HEK293 (cell line): Measurements from ENCODE around the gene GPR152.

Experiments
- CTCF ChIA-PET: fragments of 350-600 bp; formaldehyde crosslinking; extraction: SDS; loops from one replicate; lab custom pipeline; 2021; ENCODE audit warnings: antibody characterized with exemption; lab: Yijun Ruan, JAX
- POLR2A ChIA-PET: fragments of 300-600 bp; formaldehyde crosslinking; extraction: SDS; loops from one replicate; lab custom pipeline; 2020; ENCODE audit warnings: antibody characterized with exemption, inconsistent platforms; lab: Yijun Ruan, JAX
- H3K27ac ChIP-seq: fragments of 200-500 bp; sonication (Bioruptor generic); 2 replicates; pipeline ENCODE4 v1.5.1; 2014; ENCODE audit warnings: low read depth, low read length, control low read depth, inconsistent platforms; ENCODE audit errors: extremely low read depth
- H3K36me3 ChIP-seq, 2 experiments: fragments of 200-500 bp in 1 of 2; sonication (Bioruptor generic) in 1 of 2; 1 replicate in 1 of 2; 2 replicates in 1 of 2; pipeline ENCODE4 v1.5.1; 2014 to 2017; ENCODE audit warnings: inconsistent platforms in 2 of 2, low read length in 2 of 2; ENCODE audit not compliant: control insufficient read depth in 2 of 2, insufficient read depth in 1 of 2
- H3K4me1 ChIP-seq: fragments of 200-500 bp; sonication (Bioruptor generic); 2 replicates; pipeline ENCODE4 v1.5.1; 2014; ENCODE audit warnings: mild to moderate bottlenecking, low read length, inconsistent platforms; ENCODE audit not compliant: control insufficient read depth, insufficient read depth
- H3K4me3 ChIP-seq: 2 replicates; pipeline ENCODE4 v1.5.1; 2011; ENCODE audit warnings: low read depth, mild to moderate bottlenecking, control low read depth, low read length, moderate library complexity
- H3K9me3 ChIP-seq: fragments of 200-500 bp; sonication (Bioruptor generic); 2 replicates; pipeline ENCODE4 v1.5.1; 2014; ENCODE audit warnings: low read depth, low read length, inconsistent platforms; ENCODE audit not compliant: control insufficient read depth, insufficient read depth
- EGR2 ChIP-seq: fragments of 450-650 bp; formaldehyde crosslinking; IDR thresholded peaks from 2 replicates; pipeline ENCODE4 v1.5.1; 2016; ENCODE audit warnings: low read depth, missing biosample characterization, missing genetic modification characterization
- GLIS1 ChIP-seq: fragments of 450-650 bp; formaldehyde crosslinking; IDR thresholded peaks from 2 replicates; pipeline ENCODE4 v1.5.1; 2016; ENCODE audit warnings: missing biosample characterization, missing genetic modification characterization
- OVOL3 ChIP-seq: fragments of 450-650 bp; formaldehyde crosslinking; IDR thresholded peaks from 2 replicates; pipeline ENCODE4 v1.5.1; 2016; ENCODE audit warnings: missing biosample characterization, missing genetic modification characterization
- SP7 ChIP-seq: fragments of 450-650 bp; formaldehyde crosslinking; IDR thresholded peaks from 2 replicates; pipeline ENCODE4 v1.5.1; 2016; ENCODE audit warnings: missing biosample characterization, missing genetic modification characterization
- TRIM28 ChIP-seq: IDR thresholded peaks from 2 replicates; pipeline ENCODE4 v1.6.1; 2011; ENCODE audit warnings: low read length, control low read depth, borderline replicate concordance
- ZNF16 ChIP-seq: fragments of 450-650 bp; formaldehyde crosslinking; IDR thresholded peaks from 2 replicates; pipeline ENCODE4 v1.5.1; 2016; ENCODE audit warnings: low read depth, missing biosample characterization, missing genetic modification characterization
- ZNF248 ChIP-seq: fragments of 450-650 bp; formaldehyde crosslinking; IDR thresholded peaks from 2 replicates; pipeline ENCODE4 v1.5.1; 2017; ENCODE audit warnings: missing biosample characterization, missing genetic modification characterization
- ZNF37A ChIP-seq: fragments of 450-650 bp; IDR thresholded peaks from 2 replicates; pipeline ENCODE4 v1.5.1; 2018; ENCODE audit warnings: missing biosample characterization, missing genetic modification characterization
- ZNF391 ChIP-seq: fragments of 450-650 bp; formaldehyde crosslinking; IDR thresholded peaks from 2 replicates; pipeline ENCODE4 v1.5.1; 2016; ENCODE audit warnings: low read depth, missing biosample characterization, missing genetic modification characterization, borderline replicate concordance
- TF ChIP-seq, protein P1 (sequence below): fragments of 450-650 bp; formaldehyde crosslinking; IDR thresholded peaks from 2 replicates; pipeline ENCODE4 v1.5.1; 2016; ENCODE audit warnings: missing biosample characterization, missing genetic modification characterization
- TF ChIP-seq, protein P2 (sequence below): fragments of 450-650 bp; formaldehyde crosslinking; IDR thresholded peaks from 2 replicates; pipeline ENCODE4 v1.5.1; 2016; ENCODE audit warnings: missing biosample characterization, missing genetic modification characterization
- TF ChIP-seq, protein P3 (sequence below): fragments of 450-650 bp; formaldehyde crosslinking; conservative IDR thresholded peaks from 2 replicates; pipeline ENCODE4 v1.5.1; 2016; ENCODE audit warnings: low read depth, missing biosample characterization, missing genetic modification characterization

The GPR152 gene

DNA sequence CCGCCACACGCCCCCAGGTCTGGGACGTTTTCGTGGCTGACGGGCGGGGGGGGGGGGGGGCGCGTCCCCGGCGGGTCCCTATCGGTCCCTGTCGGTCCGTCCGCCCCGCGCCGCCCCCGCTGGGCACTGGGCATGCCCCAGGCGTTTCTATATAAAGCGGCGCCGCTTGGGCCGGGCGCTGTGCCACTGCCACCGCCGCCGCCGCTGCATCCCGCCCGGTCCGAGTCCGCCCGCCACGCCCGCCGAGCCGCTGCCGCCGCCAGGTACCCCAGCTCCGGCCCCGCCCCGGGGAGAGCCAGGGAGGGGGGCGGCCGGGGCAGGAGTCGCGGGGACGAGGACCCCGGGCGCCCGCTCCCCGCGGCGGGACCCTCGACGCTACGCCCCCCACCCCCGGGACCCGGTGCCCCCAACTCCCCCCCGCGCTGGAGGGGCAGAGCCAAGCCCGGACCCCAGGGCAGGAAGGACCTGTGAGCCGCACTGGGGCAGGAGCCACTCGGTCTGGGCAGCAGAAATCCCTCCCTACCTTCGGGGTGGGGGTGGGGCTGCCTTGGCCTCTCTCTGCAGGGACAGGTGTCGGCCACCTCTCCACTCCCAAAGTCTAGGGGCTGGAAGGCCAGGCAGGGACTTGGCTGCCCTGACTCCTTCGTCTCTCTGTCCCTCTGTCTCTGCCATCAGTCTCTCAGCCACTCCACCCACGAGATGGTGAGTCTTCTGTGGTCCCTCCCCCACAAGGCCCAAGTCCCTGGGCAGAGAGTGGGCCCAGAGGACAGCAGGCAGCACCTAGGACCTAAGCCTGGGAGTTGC lies 36.8 kb downstream of the GPR152 start, which contains the start of gene CARNS1 (continued):
- TF ChIP-seq, protein P1, sequence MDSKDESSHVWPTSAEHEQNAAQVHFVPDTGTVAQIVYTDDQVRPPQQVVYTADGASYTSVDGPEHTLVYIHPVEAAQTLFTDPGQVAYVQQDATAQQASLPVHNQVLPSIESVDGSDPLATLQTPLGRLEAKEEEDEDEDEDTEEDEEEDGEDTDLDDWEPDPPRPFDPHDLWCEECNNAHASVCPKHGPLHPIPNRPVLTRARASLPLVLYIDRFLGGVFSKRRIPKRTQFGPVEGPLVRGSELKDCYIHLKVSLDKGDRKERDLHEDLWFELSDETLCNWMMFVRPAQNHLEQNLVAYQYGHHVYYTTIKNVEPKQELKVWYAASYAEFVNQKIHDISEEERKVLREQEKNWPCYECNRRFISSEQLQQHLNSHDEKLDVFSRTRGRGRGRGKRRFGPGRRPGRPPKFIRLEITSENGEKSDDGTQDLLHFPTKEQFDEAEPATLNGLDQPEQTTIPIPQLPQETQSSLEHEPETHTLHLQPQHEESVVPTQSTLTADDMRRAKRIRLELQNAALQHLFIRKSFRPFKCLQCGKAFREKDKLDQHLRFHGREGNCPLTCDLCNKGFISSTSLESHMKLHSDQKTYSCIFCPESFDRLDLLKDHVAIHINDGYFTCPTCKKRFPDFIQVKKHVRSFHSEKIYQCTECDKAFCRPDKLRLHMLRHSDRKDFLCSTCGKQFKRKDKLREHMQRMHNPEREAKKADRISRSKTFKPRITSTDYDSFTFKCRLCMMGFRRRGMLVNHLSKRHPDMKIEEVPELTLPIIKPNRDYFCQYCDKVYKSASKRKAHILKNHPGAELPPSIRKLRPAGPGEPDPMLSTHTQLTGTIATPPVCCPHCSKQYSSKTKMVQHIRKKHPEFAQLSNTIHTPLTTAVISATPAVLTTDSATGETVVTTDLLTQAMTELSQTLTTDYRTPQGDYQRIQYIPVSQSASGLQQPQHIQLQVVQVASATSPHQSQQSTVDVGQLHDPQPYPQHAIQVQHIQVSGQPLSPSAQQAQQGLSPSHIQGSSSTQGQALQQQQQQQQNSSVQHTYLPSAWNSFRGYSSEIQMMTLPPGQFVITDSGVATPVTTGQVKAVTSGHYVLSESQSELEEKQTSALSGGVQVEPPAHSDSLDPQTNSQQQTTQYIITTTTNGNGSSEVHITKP (tag by site-specific recombination) = no peak
- TF ChIP-seq EGR2 (tag by site-specific recombination) (peak; percentile 69), OVOL3 (tag by site-specific recombination) (no peak)

DNA sequence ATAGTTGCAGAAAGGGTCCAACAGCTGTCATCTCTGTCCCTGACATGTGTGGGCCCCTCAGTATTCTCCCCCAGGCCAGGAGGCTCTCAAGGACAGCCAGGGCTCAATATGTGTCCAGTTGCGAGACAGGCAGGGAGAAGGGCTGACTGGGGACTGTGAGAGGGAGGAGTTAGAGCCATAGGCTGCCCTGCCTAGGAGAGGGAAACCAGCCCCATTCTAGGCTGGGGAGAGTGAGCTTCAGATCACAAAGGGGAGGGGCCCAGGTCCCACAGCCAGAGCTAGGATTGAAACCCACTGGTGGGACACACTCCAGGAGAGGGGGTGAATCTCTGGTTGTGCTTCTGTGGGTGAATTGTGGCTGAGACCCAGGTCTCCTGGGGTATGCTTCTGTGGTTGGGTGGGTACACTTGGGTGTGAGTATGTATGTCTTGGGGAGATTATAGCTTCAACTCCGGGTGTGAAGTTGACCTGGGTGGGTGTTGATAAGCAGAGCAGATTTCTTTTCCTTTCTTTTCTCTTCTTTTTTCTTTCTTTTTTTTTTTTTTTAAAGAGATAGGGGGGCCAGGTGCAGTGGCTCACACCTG lies 39.2 kb downstream of the GPR152 start:
- Histone ChIP-seq H3K4me1 (no peaks in the 10 kb centered on the region), H3K9me3 (no peaks in the 10 kb centered on the region), H3K4me3 (no peak overlapping the region), H3K27ac (no peak overlapping the region), H3K36me3 (no peaks in the 10 kb centered on the region)
- no peak for TF ChIP-seq ZNF16 (tag by site-specific recombination)
- POLR2A ChIA-PET = interaction anchor here (0.6 to 2.4 kb wide), 4 partner anchors 12 to 797 kb away, joined by 3 to 14 read pairs (median 4); partner anchors contain the start of gene PPP1CA
- CTCF ChIA-PET = interaction anchor here (1.2 to 1.5 kb wide), 2 partner anchors 12 kb away, joined by 7 to 11 read pairs; partner anchors contain the start of gene PPP1CA

DNA sequence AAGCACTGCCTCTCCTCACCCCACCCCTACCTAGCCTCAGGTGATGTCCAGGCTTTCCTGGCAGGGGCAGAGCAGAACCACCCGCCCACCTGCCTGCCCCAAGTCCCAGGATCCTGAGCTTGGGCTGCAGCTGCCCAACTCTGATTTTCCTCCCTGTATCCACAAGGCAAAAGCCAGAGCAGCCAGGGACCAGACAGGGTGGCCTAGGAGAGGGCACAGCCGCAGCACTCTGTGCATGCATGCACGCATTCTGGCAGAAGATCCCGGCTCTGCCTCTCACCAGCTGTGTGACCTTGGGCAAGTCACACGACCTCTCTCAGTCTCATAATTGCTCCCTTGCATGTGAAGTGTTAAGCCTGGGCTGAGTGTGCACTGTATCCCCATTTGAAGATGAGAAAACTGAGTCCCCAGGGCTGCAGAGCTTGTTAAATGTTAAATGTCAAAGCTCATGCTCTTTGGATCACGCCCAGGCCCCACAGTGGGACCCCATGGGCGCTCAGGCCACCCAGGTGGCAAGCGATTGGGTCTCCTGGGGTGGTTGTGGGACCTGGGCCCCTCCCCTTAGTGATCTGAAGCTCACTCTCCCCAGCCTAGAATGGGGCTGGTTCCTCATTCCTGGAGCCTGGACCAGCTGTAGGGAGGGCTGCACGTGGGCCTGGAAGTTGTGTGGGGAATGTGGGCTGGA lies 39.9 kb downstream of the GPR152 start:
- Histone ChIP-seq H3K9me3 (no peaks in the 10 kb centered on the region), H3K4me1 (no peaks in the 10 kb centered on the region), H3K27ac (no peak overlapping the region), H3K36me3 (no peaks in the 10 kb centered on the region), H3K4me3 (no peak overlapping the region)
- ChIA-PET POLR2A (interaction anchor here (0.6 to 2.4 kb wide), 5 partner anchors 10 to 52 kb away, joined by 3 to 14 read pairs (median 6); partner anchors contain the start of gene PPP1CA), CTCF (interaction anchor here (0.6 to 1.5 kb wide), 3 partner anchors 11 to 42 kb away, joined by 3 to 7 read pairs (median 3); partner anchors contain the start of genes CABP4 and PPP1CA)
- TF ChIP-seq, protein P2, sequence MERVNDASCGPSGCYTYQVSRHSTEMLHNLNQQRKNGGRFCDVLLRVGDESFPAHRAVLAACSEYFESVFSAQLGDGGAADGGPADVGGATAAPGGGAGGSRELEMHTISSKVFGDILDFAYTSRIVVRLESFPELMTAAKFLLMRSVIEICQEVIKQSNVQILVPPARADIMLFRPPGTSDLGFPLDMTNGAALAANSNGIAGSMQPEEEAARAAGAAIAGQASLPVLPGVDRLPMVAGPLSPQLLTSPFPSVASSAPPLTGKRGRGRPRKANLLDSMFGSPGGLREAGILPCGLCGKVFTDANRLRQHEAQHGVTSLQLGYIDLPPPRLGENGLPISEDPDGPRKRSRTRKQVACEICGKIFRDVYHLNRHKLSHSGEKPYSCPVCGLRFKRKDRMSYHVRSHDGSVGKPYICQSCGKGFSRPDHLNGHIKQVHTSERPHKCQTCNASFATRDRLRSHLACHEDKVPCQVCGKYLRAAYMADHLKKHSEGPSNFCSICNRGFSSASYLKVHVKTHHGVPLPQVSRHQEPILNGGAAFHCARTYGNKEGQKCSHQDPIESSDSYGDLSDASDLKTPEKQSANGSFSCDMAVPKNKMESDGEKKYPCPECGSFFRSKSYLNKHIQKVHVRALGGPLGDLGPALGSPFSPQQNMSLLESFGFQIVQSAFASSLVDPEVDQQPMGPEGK (tag by site-specific recombination) = no peak
- peak; percentile 92 for TF ChIP-seq GLIS1 (tag by site-specific recombination)
- TF ChIP-seq, all 188 proteins: peak for 1

DNA sequence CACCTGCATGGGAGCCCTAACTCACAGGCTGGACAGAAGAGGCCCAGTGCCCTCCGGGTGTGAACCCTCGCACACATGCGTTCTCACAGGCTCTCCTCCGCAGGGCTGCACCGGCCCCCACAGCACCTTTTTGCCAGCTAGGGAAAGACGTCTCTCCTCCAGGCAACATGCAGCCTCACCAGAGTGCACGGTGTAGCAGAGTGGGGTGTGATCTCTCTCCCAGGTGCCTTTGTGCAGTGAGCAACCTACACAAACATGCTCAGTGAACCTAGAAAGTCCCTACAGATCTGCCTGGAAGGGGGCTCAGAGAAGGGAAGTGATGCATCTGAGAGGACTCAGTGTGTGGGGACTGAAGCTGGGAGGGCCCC lies 40.8 kb downstream of the GPR152 start:
- no peak overlapping the region for H3K27ac ChIP-seq
- POLR2A ChIA-PET = interaction anchor here (1.7 kb wide), 1 partner anchor 11 kb away, joined by 6 read pairs; the partner anchor contains the start of gene PPP1CA
- TF ChIP-seq ZNF391 (tag by site-specific recombination) = no peak
- no peak for TF ChIP-seq ZNF248
- TF ChIP-seq, protein P2 (tag by site-specific recombination) = no peak
- no peak for TF ChIP-seq TRIM28
- no peak for TF ChIP-seq SP7 (tag by site-specific recombination)
- TF ChIP-seq ZNF37A (tag by site-specific recombination) = no peak
- TF ChIP-seq, protein P3, sequence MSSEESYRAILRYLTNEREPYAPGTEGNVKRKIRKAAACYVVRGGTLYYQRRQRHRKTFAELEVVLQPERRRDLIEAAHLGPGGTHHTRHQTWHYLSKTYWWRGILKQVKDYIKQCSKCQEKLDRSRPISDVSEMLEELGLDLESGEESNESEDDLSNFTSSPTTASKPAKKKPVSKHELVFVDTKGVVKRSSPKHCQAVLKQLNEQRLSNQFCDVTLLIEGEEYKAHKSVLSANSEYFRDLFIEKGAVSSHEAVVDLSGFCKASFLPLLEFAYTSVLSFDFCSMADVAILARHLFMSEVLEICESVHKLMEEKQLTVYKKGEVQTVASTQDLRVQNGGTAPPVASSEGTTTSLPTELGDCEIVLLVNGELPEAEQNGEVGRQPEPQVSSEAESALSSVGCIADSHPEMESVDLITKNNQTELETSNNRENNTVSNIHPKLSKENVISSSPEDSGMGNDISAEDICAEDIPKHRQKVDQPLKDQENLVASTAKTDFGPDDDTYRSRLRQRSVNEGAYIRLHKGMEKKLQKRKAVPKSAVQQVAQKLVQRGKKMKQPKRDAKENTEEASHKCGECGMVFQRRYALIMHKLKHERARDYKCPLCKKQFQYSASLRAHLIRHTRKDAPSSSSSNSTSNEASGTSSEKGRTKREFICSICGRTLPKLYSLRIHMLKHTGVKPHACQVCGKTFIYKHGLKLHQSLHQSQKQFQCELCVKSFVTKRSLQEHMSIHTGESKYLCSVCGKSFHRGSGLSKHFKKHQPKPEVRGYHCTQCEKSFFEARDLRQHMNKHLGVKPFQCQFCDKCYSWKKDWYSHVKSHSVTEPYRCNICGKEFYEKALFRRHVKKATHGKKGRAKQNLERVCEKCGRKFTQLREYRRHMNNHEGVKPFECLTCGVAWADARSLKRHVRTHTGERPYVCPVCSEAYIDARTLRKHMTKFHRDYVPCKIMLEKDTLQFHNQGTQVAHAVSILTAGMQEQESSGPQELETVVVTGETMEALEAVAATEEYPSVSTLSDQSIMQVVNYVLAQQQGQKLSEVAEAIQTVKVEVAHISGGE = no peak
- TF ChIP-seq, all 188 proteins: peak for 0
- Histone ChIP-seq H3K9me3 (no peaks in the 10 kb centered on the region), H3K4me3 (no peak overlapping the region), H3K36me3 (no peaks in the 10 kb centered on the region), H3K4me1 (no peaks in the 10 kb centered on the region)
- CTCF ChIA-PET = interaction anchor here (0.6 to 1.5 kb wide), 3 partner anchors 8 to 43 kb away, joined by 3 to 7 read pairs (median 4); partner anchors contain the start of genes CABP4 and PPP1CA
